Endothelial cell of umbilical vein (primary cell): ENCODE measurements around the gene CARD11. TPM values are rescaled to one million over a fixed set of nuclear protein-coding genes. Genes with fewer than 3 reads are reported as not detected.

ENCODE experiments used
- BruUV-seq: library from RNA; stranded (reverse); fragments of 400-500 nt; replicated peaks from 2 replicates; lab custom pipeline; 2021; lab: Mats Ljungman, UMichigan
- CTCF ChIA-PET: fragments of 300-600, 350-600 bp; sonication (Branson Sonifier 250); formaldehyde crosslinking; loops from one replicate; lab custom pipeline; 2021; ENCODE audit warnings: antibody characterized with exemption, inconsistent platforms; lab: Charles Lee
- POLR2A ChIA-PET: fragments of 300-600, 350-600 bp; sonication (Branson Sonifier 250); formaldehyde crosslinking; loops from one replicate; lab custom pipeline; 2021; ENCODE audit warnings: antibody characterized with exemption, inconsistent platforms; lab: Charles Lee
- DNase-seq: peaks from one replicate; pipeline ENCODE4 v3.0.0-alpha.2; 2011; ENCODE audit warnings: low read depth, low spot score
- FAIRE-seq: peaks from 2 replicates; lab custom pipeline; 2011; peaks lifted over from hg19 to GRCh38; lab: Jason Lieb, UNC
- H2AFZ ChIP-seq: 2 replicates; pipeline ENCODE4 v1.6.0; 2012; ENCODE audit warnings: low read depth, low read length, control low read depth, inconsistent platforms
- H3K27ac ChIP-seq: 2 replicates; pipeline ENCODE4 v1.5.1; 2011; ENCODE audit warnings: low read depth, mild to moderate bottlenecking, control low read depth, low read length, moderate library complexity; ENCODE audit not compliant: insufficient read depth
- H3K27me3 ChIP-seq, 2 experiments: 2 replicates each; pipeline versions ENCODE4 v1.6.0 to v1.6.1; 2011; ENCODE audit warnings: low read length in 2 of 2, mixed read lengths in 1 of 2; ENCODE audit not compliant: control insufficient read depth in 2 of 2, insufficient read depth in 2 of 2
- H3K36me3 ChIP-seq, 2 experiments: 2 replicates in 1 of 2; 3 replicates in 1 of 2; pipeline ENCODE4 v1.5.1; 2011; ENCODE audit warnings: low read length in 2 of 2, mild to moderate bottlenecking in 1 of 2, moderate library complexity in 1 of 2; ENCODE audit not compliant: control insufficient read depth in 2 of 2, insufficient read depth in 2 of 2; ENCODE audit errors: extremely low read depth in 1 of 2
- H3K4me1 ChIP-seq: 3 replicates; pipeline ENCODE4 v1.5.1; 2011; ENCODE audit warnings: mild to moderate bottlenecking, low read length; ENCODE audit not compliant: control insufficient read depth, insufficient read depth; ENCODE audit errors: extremely low read depth
- H3K4me2 ChIP-seq: 2 replicates; pipeline ENCODE4 v1.6.1; 2011; ENCODE audit warnings: low read length, control low read depth, mixed read lengths; ENCODE audit not compliant: insufficient read depth
- H3K4me3 ChIP-seq, 3 experiments: fragments of 200-600 bp in 1 of 3; sonication (generic), shearing (Covaris generic) in 1 of 3; replicated peaks in 1 of 3; 2 replicates each; pipeline ENCODE4 v1.5.1; 2011 to 2016; ENCODE audit warnings: control low read depth in 3 of 3, low read length in 3 of 3, mild to moderate bottlenecking in 2 of 3, inconsistent platforms in 1 of 3, low read depth in 1 of 3, moderate library complexity in 1 of 3; ENCODE audit not compliant: insufficient read depth in 1 of 3
- H3K79me2 ChIP-seq: 2 replicates; pipeline ENCODE4 v1.6.0; 2012; ENCODE audit warnings: low read length, inconsistent platforms; ENCODE audit not compliant: control insufficient read depth, insufficient read depth
- H3K9ac ChIP-seq: replicated peaks from 2 replicates; pipeline ENCODE3; 2011; ENCODE audit warnings: low read length, control low read depth; ENCODE audit not compliant: insufficient read depth; ENCODE audit errors: extremely low read depth
- H3K9me1 ChIP-seq: replicated peaks from 3 replicates; pipeline ENCODE4 v1.6.0; 2011; ENCODE audit warnings: mild to moderate bottlenecking, low read length; ENCODE audit not compliant: control insufficient read depth, insufficient read depth; ENCODE audit errors: extremely low read depth
- H3K9me3 ChIP-seq: replicated peaks from 2 replicates; pipeline ENCODE4 v1.5.1; 2012; ENCODE audit warnings: low read length, inconsistent platforms; ENCODE audit not compliant: control insufficient read depth, insufficient read depth
- H4K20me1 ChIP-seq: replicated peaks from 2 replicates; pipeline ENCODE3; 2011; ENCODE audit warnings: mild to moderate bottlenecking, low read length; ENCODE audit not compliant: control insufficient read depth, insufficient read depth; ENCODE audit errors: extremely low read depth
- EZH2 ChIP-seq: IDR thresholded peaks from 2 replicates; pipeline ENCODE4 v1.6.1; 2012; ENCODE audit warnings: borderline replicate concordance, low read depth, mild to moderate bottlenecking, moderate library complexity, low read length, inconsistent platforms; ENCODE audit not compliant: severe bottlenecking
- FOS ChIP-seq: IDR thresholded peaks from 2 replicates; pipeline ENCODE4 v1.6.1; 2011; ENCODE audit warnings: mild to moderate bottlenecking, low read length, moderate library complexity, borderline replicate concordance; ENCODE audit not compliant: insufficient read depth
- GATA2 ChIP-seq: IDR thresholded peaks from 2 replicates; pipeline ENCODE4 v1.7.0; 2011; ENCODE audit warnings: low read depth, mild to moderate bottlenecking, moderate library complexity, mixed read lengths, low read length; ENCODE audit not compliant: insufficient read length, insufficient read depth
- JUN ChIP-seq: IDR thresholded peaks from 2 replicates; pipeline ENCODE4 v1.6.1; 2011; ENCODE audit warnings: borderline replicate concordance, low read depth; ENCODE audit not compliant: insufficient read length, insufficient read depth
- MYC ChIP-seq: IDR thresholded peaks from one replicate; pipeline ENCODE4 v1.6.1; 2011; ENCODE audit warnings: mild to moderate bottlenecking, low read depth, low read length
- POLR2A ChIP-seq: IDR thresholded peaks from 2 replicates; pipeline ENCODE4 v1.6.1; 2012; ENCODE audit warnings: low read depth, mild to moderate bottlenecking, control low read depth, low read length
- POLR2AphosphoS5 ChIP-seq: IDR thresholded peaks from 2 replicates; pipeline ENCODE4 v1.6.1; 2012; ENCODE audit warnings: low read depth, mild to moderate bottlenecking, control low read depth, low read length, moderate library complexity; ENCODE audit not compliant: insufficient read depth
- dilution Hi-C: fragments of 300-500 bp; cut with MboI; formaldehyde crosslinking; loops from one replicate; pipeline ENCODE4 v1.15.0; 2019; ENCODE audit warnings: low sequenced_read_pairs; ENCODE audit not compliant: extremely low pct_ligation_motif_present
- intact Hi-C: fragments of 100-400 bp; cut with micrococcal nuclease; formaldehyde crosslinking; loops from one replicate; pipeline ENCODE4 v1.10.0; 2022
- polyA plus RNA-seq, 4 experiments: library from polyadenylated mRNA; depleted of rRNA in 3 of 4; stranded (reverse) in 3 of 4; unstranded in 1 of 4; fragments of >200 nt; gene quantifications; 2 replicates each; pipeline versions ENCODE4 v1.2.1 to v1.2.3, GENCODE V29; 2011 to 2012; ENCODE audit warnings: missing spikeins in 1 of 4
- total RNA-seq: library from RNA; stranded (reverse); gene quantifications from 2 replicates; pipeline ENCODE4 v1.2.3, GENCODE V29; 2021
- TF ChIP-seq, protein P1 (sequence below), 2 donors: IDR thresholded peaks; 1 replicate in 1 of 2; 2 replicates in 1 of 2; pipeline ENCODE4 v1.5.1; 2011; ENCODE audit warnings: low read length in 2 of 2, mild to moderate bottlenecking in 2 of 2, moderate library complexity in 2 of 2, control low read depth in 1 of 2, inconsistent platforms in 1 of 2, low read depth in 1 of 2; ENCODE audit not compliant: insufficient read depth in 1 of 2; ENCODE audit errors: extremely low read depth in 1 of 2
- TF ChIP-seq, protein P2 (sequence below): IDR thresholded peaks from 2 replicates; pipeline ENCODE4 v1.6.1; 2011; ENCODE audit not compliant: insufficient read depth, insufficient read length

CARD11 gene
- total and polyA plus RNA-seq, 2 donors (not counting 3 experiments of a cell fraction or from before 2014, with no cell fraction given): 20.4 to 41.8 TPM

DNA sequence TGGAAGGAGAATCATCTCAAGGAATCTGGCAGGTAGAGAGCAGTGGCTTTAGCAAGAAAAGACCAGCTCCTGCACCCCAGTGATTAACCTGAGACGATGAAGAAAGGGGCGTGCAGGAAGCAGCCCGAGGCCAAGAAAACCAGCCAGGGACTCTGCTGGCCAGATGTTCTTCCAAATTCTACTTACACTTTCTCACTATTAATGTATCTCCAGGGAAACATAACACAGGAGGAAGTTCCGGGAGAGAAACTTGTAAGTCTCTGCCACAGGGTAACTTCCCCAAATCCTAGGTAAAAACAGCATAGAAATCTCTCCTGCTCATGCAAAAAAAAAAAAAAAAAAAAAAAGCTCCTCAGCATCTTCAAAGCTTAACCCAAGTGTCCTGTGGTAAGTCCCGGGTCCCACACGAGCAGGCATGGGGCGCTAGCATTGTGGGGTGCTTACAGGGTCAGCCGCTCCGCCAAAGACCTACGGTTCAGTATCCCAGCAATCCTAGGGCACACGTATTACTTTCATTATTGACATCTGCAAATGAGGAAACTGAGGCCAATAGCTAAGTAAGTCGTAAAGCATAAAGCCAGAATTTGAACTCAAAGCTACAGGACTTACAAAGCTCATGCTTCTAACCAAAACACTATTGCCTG, 102.3 kb downstream of the CARD11 start:
- no TSS peak for BruUV-seq
- Histone ChIP-seq H3K9me1 (no peaks in the 10 kb centered on the region), H3K4me3 (no peak overlapping the region), H3K4me1 (no peaks in the 10 kb centered on the region), H3K9ac (no peak overlapping the region), H4K20me1 (no peaks in the 10 kb centered on the region), H3K9me3 (no peaks in the 10 kb centered on the region), H3K27me3 (no peaks in the 10 kb centered on the region), H3K36me3 (peaks cover 0 to 11% of the 10 kb centered on the region in 2 experiments), H2AFZ (no peak overlapping the region), H3K79me2 (no peaks in the 10 kb centered on the region), H3K4me2 (no peak overlapping the region), H3K27ac (no peak overlapping the region)
- FAIRE-seq (no peak), DNase-seq (no peak)
- CTCF ChIA-PET: no interaction called here
- dilution Hi-C loops (no loop called here), intact Hi-C loops (no loop called here)
- TF ChIP-seq POLR2AphosphoS5 (no peak), JUN (no peak), FOS (no peak), EZH2 (no peak), GATA2 (no peak), MYC (no peak), POLR2A (no peak)
- TF ChIP-seq, protein P1, sequence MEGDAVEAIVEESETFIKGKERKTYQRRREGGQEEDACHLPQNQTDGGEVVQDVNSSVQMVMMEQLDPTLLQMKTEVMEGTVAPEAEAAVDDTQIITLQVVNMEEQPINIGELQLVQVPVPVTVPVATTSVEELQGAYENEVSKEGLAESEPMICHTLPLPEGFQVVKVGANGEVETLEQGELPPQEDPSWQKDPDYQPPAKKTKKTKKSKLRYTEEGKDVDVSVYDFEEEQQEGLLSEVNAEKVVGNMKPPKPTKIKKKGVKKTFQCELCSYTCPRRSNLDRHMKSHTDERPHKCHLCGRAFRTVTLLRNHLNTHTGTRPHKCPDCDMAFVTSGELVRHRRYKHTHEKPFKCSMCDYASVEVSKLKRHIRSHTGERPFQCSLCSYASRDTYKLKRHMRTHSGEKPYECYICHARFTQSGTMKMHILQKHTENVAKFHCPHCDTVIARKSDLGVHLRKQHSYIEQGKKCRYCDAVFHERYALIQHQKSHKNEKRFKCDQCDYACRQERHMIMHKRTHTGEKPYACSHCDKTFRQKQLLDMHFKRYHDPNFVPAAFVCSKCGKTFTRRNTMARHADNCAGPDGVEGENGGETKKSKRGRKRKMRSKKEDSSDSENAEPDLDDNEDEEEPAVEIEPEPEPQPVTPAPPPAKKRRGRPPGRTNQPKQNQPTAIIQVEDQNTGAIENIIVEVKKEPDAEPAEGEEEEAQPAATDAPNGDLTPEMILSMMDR (IDR thresholded peaks at IDR 0.05; ENCODE audit: extremely low read depth in 1 of 2, insufficient read depth in 1 of 2, low read depth in 1 of 2, low read length in 2 of 2): no peak
- TF ChIP-seq, protein P2, sequence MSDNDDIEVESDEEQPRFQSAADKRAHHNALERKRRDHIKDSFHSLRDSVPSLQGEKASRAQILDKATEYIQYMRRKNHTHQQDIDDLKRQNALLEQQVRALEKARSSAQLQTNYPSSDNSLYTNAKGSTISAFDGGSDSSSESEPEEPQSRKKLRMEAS: no peak
- POLR2A ChIA-PET: no interaction called here
